GM12873 (cell line): ENCODE data around the gene ARFGEF2.

ENCODE experiments used
- CTCF ChIP-seq: IDR thresholded peaks from 2 replicates; pipeline ENCODE4 v1.5.1; 2012; ENCODE audit warnings: low read depth, mild to moderate bottlenecking, moderate library complexity, low read length, control low read depth; ENCODE audit not compliant: insufficient read depth; ENCODE audit errors: missing control alignments

The ARFGEF2 gene

DNA sequence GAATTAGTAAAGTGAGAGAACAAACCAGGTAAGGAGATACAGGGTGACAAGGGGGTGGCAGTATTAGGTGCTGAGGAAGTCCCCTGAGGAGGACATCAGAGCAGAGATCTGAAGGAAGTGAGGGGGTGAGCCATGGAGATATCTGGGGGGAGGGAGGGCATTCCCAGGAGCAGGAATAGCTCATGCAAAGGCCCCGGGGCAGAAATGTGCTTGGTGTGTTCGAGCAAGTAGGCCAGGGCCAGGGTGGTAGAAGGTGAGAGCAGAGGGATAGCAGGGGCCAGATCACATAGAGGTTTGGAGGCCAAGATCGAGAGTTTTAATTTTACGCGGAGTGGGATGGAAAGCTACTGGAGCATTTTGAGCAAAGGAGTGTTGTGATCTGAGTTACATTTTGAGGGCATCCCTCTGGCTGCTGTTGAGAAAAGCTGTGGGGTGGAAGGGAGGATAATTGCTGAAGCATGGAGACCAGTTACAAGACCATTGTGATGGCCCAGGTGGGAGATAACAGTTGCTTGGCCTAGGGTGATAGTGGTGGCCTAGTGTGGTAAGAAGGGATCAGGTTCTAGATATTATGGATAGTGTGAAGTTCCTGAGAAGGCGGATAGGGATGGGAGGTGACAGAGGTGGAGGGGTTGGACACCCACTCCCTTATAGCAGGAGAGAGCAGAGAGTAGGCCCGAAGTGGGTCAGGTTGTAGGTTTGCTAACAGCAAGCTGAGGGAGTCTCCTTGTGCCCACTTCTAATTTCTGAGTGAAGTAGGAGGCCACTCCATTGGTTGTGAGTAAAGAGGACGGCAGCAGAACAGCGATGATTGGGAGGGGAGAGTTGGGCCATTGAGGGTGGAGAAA, 10.2 kb downstream of the ARFGEF2 start:
- no peak for TF ChIP-seq CTCF

- no peak for TF ChIP-seq CTCF
Observed at GRCh38 chr20:48932375-48932941, 10.9 kb downstream of the ARFGEF2 start.

DNA sequence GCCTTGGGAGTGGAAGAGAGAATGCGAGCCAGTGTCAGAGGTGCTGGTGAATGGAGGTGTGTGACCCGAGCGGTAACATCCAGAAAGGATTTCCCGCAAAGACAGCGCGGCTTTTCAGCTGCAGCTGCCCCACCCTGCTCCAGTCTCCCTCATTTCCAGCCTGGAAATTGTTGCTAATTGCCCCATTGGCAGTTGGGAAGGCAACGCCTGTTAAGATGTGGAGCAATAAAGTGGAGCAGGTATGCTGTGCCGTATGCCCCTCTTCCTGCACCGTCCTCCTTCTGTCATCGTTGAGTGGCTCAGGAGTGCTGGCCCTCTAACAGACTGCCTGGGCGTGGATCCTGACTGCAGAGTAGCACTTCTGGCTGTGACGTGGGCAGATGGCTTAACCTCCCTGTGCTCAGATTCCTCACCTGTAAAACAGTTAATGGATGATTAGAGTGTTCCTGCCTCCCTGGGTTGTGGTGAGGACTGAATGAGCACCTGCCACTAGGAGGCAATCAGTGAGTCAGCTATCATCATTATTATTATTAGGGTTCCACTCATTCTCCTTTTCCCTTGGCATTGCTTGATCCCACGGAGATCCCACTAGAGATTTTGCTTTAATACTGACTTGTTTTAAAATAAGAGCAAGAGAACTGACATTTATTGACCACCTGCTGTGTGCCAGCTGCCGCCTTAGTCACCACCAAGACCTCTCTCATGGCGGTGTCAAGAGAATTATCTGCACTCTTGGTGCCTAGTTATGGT, 11.7 kb downstream of the ARFGEF2 start:
- peak; percentile 12 for TF ChIP-seq CTCF

GRCh38 chr20:48937674-48938073, 16.2 kb downstream of the ARFGEF2 start:
- TF ChIP-seq CTCF = no peak

DNA sequence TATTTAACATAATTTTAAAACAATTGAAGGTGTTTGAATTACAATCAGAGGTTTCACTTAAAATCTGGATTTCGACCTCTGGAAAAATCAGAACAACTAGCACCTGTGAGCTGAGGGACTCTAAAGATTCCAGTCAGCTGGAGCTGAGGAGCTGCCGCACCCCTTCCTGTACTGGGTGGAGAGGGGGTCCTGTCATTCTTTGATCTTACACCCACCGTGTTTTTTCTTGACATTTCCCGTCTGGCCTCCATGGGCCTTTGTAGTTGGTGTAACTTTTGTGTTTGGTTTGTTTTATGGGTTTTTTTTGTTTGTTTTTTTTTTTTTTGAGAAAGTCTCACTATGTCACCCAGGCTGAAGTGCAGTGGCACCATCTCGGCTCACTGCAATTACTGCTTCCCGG, 17.2 kb downstream of the ARFGEF2 start:
- TF ChIP-seq CTCF = no peak

DNA sequence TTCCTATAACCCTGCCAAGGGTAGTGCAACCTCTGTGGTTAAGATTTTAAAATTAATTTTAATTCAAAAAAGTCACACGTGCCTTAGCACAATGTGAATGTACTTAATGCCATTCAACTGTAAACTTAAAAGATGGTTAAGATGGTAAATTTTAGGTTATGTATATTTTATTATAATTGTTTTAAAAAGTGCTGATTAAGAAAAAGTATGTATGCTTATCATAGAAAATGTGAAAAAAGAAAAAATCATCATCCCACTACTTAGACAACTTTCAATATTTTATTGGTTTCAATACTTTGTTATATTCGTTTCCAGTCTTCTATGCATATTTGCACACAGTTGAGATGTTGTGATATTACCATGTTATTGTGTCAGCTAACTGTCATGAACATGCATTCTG, 18.7 kb downstream of the ARFGEF2 start:
- no peak for TF ChIP-seq CTCF

DNA sequence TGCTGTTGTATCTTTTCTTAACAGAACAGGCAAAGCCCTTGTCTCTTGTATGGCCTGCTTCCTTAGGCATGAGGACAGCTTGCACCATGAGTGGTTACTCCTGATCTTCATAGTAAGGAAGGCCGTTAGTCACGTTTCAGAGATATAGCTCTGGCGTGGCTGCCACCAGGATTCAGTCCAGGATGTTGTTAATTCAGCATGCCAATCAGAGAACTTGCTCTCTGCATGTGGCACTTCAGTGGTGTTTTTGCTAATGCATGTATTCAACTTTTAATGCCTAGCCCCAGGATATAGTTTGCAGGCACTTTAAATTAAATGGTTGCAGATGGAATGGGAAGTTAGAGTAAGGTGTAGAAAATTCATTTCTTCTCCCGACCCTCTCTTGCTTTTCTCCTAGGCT, 20.0 kb downstream of the ARFGEF2 start:
- TF ChIP-seq CTCF = no peak
